ENCODE results near the gene RASGEF1B. TPM values are rescaled to one million over a fixed set of nuclear protein-coding genes. Genes with fewer than 3 reads are reported as not detected.
"Not testable (repeated sequence)": the region's sequence is repeated elsewhere in the genome, so short reads cannot be mapped to it uniquely, and the experiment has no call there.

The RASGEF1B gene
- total RNA-seq, 2 donors from 2014 or later: 0.61 to 8.1 TPM

- Mint-ChIP-seq H3K27me3 (no peaks in the 10 kb centered on the region), H3K4me3 (no peak overlapping the region), H3K27ac (no peak overlapping the region), H3K36me3 (ENCODE audit: low read depth) (peaks cover 21% of the 10 kb centered on the region), H3K4me1 (no peaks in the 10 kb centered on the region), H3K9me3 (no peaks in the 10 kb centered on the region)
- ATAC-seq (replicated peaks): peak; percentile 18
Measured at GRCh38 chr4:81422595-81422994, 49.1 kb downstream of the RASGEF1B start.

- Mint-ChIP-seq H3K27me3 (no peaks in the 10 kb centered on the region), H3K27ac (no peak overlapping the region), H3K36me3 (ENCODE audit: low read depth) (peaks cover 12% of the 10 kb centered on the region), H3K9me3 (no peaks in the 10 kb centered on the region), H3K4me1 (no peaks in the 10 kb centered on the region), H3K4me3 (no peak overlapping the region)
- ATAC-seq (replicated peaks): peak; percentile 39
Measured at GRCh38 chr4:81421346-81422218, 50.1 kb downstream of the RASGEF1B start.

- ATAC-seq (replicated peaks): no peak
- H3K4me1 Mint-ChIP-seq: no peaks in the 10 kb centered on the region
- H3K4me3 Mint-ChIP-seq: no peak overlapping the region
- no peaks in the 10 kb centered on the region for H3K9me3 Mint-ChIP-seq
- no peaks in the 10 kb centered on the region for H3K27me3 Mint-ChIP-seq
- no peak overlapping the region for H3K27ac Mint-ChIP-seq
- H3K36me3 Mint-ChIP-seq (ENCODE audit: low read depth): no peaks in the 10 kb centered on the region
Measured at GRCh38 chr4:81418572-81418971, 53.1 kb downstream of the RASGEF1B start.

GRCh38 chr4:81412946-81413495 is 58.7 kb downstream of the RASGEF1B start:
- Mint-ChIP-seq H3K4me3 (no peak overlapping the region), H3K36me3 (ENCODE audit: low read depth) (no peaks in the 10 kb centered on the region), H3K9me3 (no peaks in the 10 kb centered on the region), H3K27me3 (no peaks in the 10 kb centered on the region), H3K27ac (no peak overlapping the region), H3K4me1 (no peaks in the 10 kb centered on the region)
- no peak for ATAC-seq (replicated peaks)

GRCh38 chr4:81410680-81411079 is 61.0 kb downstream of the RASGEF1B start:
- Mint-ChIP-seq H3K27me3 (no peaks in the 10 kb centered on the region), H3K36me3 (ENCODE audit: low read depth) (no peaks in the 10 kb centered on the region), H3K4me3 (no peak overlapping the region), H3K27ac (no peak overlapping the region), H3K9me3 (no peaks in the 10 kb centered on the region), H3K4me1 (no peaks in the 10 kb centered on the region)
- no peak for ATAC-seq (replicated peaks)

GRCh38 chr4:81409836-81410235 is 61.9 kb downstream of the RASGEF1B start:
- no peak overlapping the region for H3K4me3 Mint-ChIP-seq
- no peaks in the 10 kb centered on the region for H3K4me1 Mint-ChIP-seq
- ATAC-seq (replicated peaks): no peak
- no peak overlapping the region for H3K27ac Mint-ChIP-seq
- H3K9me3 Mint-ChIP-seq: no peaks in the 10 kb centered on the region
- H3K36me3 Mint-ChIP-seq (ENCODE audit: low read depth): no peaks in the 10 kb centered on the region
- H3K27me3 Mint-ChIP-seq: no peaks in the 10 kb centered on the region

- Mint-ChIP-seq H3K27me3 (no peaks in the 10 kb centered on the region), H3K36me3 (ENCODE audit: low read depth) (no peaks in the 10 kb centered on the region), H3K4me3 (no peak overlapping the region), H3K4me1 (no peaks in the 10 kb centered on the region), H3K27ac (no peak overlapping the region), H3K9me3 (no peaks in the 10 kb centered on the region)
- ATAC-seq (replicated peaks): no peak
Measured at GRCh38 chr4:81408341-81408740, 63.4 kb downstream of the RASGEF1B start.

- Mint-ChIP-seq H3K36me3 (ENCODE audit: low read depth) (no peaks in the 10 kb centered on the region), H3K27me3 (no peaks in the 10 kb centered on the region), H3K27ac (no peak overlapping the region), H3K4me1 (no peaks in the 10 kb centered on the region), H3K9me3 (no peaks in the 10 kb centered on the region), H3K4me3 (no peak overlapping the region)
- no peak for ATAC-seq (replicated peaks)
Measured at GRCh38 chr4:81407726-81408125, 64.0 kb downstream of the RASGEF1B start.

GRCh38 chr4:81406481-81406880 is 65.2 kb downstream of the RASGEF1B start:
- ATAC-seq (replicated peaks); H3K4me3 Mint-ChIP-seq; H3K27ac Mint-ChIP-seq; H3K27me3 Mint-ChIP-seq; H3K4me1 Mint-ChIP-seq; H3K36me3 Mint-ChIP-seq (ENCODE audit: low read depth); H3K9me3 Mint-ChIP-seq: not testable (repeated sequence)

- Mint-ChIP-seq H3K9me3 (no peaks in the 10 kb centered on the region), H3K4me3 (peak overlapping the region; percentile 24), H3K4me1 (no peaks in the 10 kb centered on the region), H3K27ac (peak overlapping the region; percentile 28), H3K27me3 (no peaks in the 10 kb centered on the region), H3K36me3 (ENCODE audit: low read depth) (no peaks in the 10 kb centered on the region)
- peak; percentile 78 for ATAC-seq (replicated peaks)
Measured at GRCh38 chr4:81405900-81406401, 65.8 kb downstream of the RASGEF1B start.

- Mint-ChIP-seq H3K4me3 (no peak overlapping the region), H3K27ac (no peak overlapping the region), H3K4me1 (no peaks in the 10 kb centered on the region), H3K36me3 (ENCODE audit: low read depth) (no peaks in the 10 kb centered on the region), H3K9me3 (no peaks in the 10 kb centered on the region), H3K27me3 (no peaks in the 10 kb centered on the region)
- ATAC-seq (replicated peaks): no peak
Measured at GRCh38 chr4:81404741-81405140, 67.0 kb downstream of the RASGEF1B start.

GRCh38 chr4:81404294-81404693 is 67.4 kb downstream of the RASGEF1B start:
- Mint-ChIP-seq H3K36me3 (ENCODE audit: low read depth) (no peaks in the 10 kb centered on the region), H3K9me3 (no peaks in the 10 kb centered on the region), H3K4me1 (no peaks in the 10 kb centered on the region), H3K4me3 (no peak overlapping the region), H3K27ac (no peak overlapping the region), H3K27me3 (no peaks in the 10 kb centered on the region)
- ATAC-seq (replicated peaks): no peak

- Mint-ChIP-seq H3K36me3 (ENCODE audit: low read depth) (no peaks in the 10 kb centered on the region), H3K27me3 (no peaks in the 10 kb centered on the region), H3K4me1 (no peaks in the 10 kb centered on the region), H3K9me3 (no peaks in the 10 kb centered on the region), H3K27ac (no peak overlapping the region), H3K4me3 (no peak overlapping the region)
- no peak for ATAC-seq (replicated peaks)
Measured at GRCh38 chr4:81399306-81400086, 72.2 kb downstream of the RASGEF1B start.

- ATAC-seq (replicated peaks): no peak
- Mint-ChIP-seq H3K27ac (no peak overlapping the region), H3K4me1 (no peaks in the 10 kb centered on the region), H3K4me3 (no peak overlapping the region), H3K36me3 (ENCODE audit: low read depth) (no peaks in the 10 kb centered on the region), H3K9me3 (no peaks in the 10 kb centered on the region), H3K27me3 (no peaks in the 10 kb centered on the region)
Measured at GRCh38 chr4:81398379-81398778, 73.3 kb downstream of the RASGEF1B start.
